GM04503 (cell line): Measurements from ENCODE around the gene GAREM1.
"Not testable (repeated sequence)": the region's sequence is repeated elsewhere in the genome, so short reads cannot be mapped to it uniquely, and the experiment has no call there.

Source experiments
- DNase-seq: peaks from one replicate; pipeline ENCODE4 v3.0.0-alpha.2; 2012; ENCODE audit warnings: low read depth

The GAREM1 gene

DNA sequence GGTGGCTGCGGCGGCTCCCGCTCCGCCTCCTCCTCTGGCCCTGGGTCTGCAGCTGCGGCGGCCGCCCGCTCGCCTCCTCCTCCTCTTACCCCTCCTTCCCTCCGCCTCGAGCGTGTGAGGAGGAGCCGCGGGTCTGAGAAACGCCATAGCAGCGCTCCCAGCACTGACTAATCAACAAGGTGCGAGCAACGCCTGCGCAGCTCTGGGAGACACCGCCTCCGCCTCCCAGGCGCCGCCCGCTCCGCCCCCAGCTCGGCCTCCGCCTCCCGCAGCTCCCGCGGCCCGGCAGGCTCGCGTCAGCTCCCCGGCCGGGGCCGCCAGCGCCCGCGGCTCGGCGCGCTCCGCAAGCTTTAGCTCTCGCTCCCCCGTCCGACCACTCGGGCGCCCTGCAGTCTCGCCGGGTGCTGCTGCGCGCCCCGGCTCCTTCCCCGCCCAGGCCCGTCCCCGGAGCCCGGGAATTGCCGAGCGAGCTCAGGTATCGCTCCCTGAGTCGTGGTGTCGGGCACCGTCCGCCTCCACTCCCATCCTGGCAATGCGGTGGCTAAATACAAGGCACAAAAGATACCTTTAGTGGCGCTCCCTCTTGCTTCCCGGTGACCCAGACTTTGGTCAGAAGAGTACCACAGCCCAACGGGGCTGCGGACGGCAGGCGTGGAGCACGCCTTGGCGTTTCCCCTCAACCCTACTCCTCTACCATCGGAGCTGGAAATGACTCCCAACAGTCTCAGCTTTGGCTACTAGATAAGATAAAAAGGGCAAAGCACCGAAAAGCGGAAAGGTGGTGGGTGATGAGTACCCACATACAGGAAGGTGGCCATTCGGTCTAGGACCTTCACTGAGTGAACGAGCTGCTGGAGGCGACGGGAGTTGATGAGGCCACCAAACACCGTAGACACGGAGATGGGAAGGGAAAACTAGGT lies at the start of gene GAREM1:
Gene GAREM1, minus strand, starts transcription at position 169 of the 920 bp plus-strand sequence. CDS start 454 bp downstream, outside the sequence.
- DNase-seq: peak; percentile 72

DNA sequence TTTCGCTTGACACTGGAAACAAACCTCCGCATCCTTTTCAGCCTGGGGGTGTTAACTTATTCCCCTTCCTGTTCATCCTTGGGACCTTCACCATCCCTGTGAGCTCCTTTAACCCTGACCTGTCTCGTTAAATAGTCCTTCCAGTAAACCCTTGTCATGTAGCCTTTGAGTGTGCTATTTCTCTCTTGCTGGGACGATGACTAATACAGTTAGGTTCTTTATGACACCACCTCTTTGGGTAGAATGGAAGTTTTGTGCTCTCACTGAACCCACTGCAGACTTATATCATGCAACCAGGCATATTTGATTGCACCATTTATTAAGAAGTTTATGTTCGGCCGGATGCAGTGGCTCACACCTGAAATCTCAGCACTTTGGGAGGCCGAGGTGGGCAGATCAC lies 40.5 kb upstream of the GAREM1 start:
- no peak for DNase-seq

DNA sequence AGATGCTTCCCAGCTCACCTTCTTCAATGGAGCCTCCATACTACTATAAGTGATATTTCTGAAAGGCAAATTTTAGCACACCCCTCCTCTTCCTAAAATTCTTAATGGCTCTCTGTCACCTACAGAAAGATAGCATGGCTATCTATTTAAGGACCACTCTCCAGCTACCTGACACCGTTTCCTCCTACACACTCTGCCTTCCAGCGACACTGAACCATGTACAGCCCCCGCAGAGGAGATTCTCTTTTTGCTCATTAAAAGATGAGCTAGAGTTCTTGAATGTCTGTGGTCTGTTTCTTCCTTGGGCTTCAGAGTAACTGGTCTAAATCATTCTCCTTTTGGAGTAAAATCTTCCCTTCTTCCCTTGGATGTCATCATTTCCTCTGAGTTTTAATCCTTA lies 38.4 kb upstream of the GAREM1 start:
- no peak for DNase-seq

DNA sequence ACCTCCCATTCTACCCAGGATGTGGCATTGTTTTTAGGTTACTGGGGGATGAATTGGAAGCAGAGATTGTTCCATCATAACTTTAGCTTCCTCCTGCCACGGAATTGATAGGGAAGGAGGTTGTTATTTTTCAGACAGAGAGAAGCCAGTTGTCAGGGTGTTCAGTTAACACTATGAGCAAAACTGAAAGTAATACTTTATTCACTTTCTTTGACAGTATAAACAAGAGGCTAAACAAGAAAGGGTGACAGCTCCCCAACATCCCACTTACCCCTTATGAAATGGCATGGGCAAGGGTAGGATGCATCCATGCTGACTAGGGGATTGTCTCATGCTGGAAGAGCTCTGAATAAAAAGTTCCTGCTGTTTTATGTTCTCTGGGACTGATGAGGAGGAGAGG lies 36.4 kb upstream of the GAREM1 start:
- DNase-seq: no peak

DNA sequence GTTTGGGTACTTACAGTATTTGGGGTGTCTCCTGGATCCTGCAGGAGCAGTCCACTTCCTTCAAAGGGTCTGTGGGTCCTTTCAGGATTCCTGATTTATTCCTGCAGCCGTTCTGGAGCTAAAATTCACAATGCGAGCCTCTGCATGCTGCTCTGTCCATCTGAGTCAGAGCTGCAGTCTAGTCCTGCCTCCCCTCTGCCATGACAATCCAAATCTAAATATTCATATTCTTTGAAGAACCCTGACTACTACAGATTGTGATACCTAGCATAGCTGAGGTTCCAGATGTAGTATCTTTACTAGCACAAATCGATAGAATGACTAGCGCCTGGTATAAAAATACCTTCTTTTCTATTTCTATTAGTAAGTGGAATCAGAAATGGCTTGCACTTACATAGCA lies 31.3 kb upstream of the GAREM1 start:
- no peak for DNase-seq

DNA sequence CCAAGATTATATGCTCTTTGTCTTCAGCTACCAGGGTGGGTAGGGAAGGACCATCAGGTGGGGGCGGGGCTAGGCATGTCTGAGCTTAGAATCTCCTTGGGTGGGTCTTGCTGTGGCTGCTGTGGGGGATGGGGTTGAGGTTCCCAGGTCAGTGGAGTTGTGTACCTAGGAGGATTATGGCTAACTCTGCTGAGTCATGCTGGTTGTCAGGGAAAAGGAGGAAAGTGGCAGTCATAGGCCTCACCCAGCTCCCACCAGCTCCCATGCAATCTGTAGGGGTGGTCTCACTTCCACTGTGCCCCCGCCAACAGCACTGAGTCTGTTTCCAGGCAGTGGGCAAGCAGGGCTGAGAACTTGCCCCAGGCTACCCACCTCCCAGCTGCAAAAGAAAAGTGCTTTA lies 30.6 kb upstream of the GAREM1 start:
- not testable (repeated sequence) for DNase-seq

DNA sequence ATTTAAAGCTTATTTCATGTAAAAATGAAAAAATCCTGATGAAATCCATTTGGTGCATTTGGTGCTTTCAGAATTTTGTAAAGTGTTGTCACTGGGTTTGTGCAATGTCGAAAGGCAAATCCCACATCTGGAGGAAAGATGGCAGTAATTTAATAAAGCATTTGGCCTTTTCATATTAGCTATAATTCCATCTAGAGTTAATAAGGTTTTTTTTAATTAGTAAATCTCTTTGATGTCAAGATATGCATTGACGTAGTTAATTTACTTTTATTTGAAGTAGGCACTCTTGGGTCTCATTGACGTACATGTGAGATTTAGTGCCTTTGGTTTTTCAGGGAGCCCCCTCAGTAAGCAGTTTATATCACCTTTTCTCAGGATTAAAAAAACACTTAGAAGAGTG lies 12.3 kb upstream of the GAREM1 start:
- DNase-seq: no peak

DNA sequence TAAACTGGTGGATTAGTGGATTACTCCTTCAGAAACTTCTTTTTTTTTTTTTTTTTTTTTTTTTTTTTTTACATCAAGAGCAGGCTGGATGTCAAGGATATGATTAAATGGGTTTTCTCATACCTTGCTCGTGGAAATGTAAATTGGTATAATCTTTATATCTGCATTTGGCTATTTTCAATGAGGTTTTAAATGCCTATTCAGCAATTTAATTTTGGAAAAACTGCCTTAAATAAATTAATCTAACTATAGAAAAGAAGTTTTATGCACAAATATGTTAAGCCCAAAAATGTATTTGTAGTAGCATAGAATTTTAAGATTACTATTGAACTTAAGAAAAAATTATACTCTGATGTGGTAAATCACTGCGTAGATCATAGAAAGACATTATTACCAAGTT lies 11.4 kb upstream of the GAREM1 start:
- DNase-seq: no peak

DNA sequence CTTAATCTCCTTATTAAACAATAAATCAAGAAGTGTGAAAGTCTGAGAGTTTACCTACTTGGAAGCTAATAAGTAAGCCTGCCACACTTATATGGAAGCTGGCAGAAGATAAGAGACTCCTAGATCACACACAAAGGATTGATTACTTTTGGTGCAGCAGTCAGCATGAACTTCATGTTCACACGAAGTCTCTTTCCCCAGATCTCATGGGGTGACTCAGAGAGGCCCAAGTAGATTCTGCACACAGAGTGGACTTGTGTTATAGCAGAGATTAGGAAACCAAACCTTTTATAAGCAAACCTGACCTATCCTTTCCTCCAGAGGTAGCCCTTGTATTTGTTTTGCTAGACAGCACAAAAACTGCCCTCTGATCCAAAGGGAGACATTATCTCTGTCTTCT lies 9.9 kb upstream of the GAREM1 start:
- DNase-seq: no peak

- no peak for DNase-seq
Observed at GRCh38 chr18:32478807-32479206, 8.1 kb upstream of the GAREM1 start.

- no peak for DNase-seq
Observed at GRCh38 chr18:32478317-32478716, 7.6 kb upstream of the GAREM1 start.

GRCh38 chr18:32476106-32476505 lies 5.4 kb upstream of the GAREM1 start:
- no peak for DNase-seq

DNA sequence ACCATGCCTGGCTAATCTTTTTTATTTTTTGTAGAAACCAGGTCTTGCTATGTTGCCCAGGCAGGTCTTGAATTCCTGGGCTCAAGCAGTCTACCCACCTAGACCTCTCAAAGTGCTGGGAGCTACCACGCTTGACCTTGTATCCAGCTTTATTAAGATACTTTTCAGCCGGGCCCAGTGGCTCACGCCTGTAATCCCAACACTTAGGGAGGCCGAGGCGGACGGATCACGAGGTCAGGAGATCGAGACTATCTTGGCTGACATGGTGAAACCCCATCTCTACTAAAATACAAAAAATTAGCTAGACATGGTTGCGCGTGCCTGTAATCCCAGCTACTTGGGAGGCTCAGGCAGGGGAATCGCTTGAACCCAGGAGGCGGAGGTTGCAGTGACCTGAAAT lies 4.4 kb upstream of the GAREM1 start:
- not testable (repeated sequence) for DNase-seq

DNA sequence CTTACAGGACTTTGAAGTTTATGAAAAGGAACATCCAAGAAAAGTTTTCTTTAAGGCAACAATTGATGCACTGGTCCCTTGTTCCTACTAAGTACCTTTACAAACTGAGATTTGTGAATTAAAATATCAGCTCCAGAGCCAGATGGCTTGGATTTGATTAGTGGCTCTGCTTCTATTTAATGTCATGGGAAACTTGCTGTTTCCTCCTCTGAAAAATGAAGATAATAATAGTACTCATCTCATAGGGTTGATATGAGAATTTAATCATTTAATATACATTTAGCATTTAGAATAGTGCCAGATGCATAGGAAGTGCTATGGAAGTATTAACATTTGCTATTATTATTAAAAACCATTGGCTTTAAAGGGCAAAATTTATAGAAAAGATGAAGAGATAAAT lies 2.6 kb upstream of the GAREM1 start:
- no peak for DNase-seq

GRCh38 chr18:32472841-32473240 lies 2.2 kb upstream of the GAREM1 start:
- DNase-seq: no peak

- DNase-seq: no peak
Observed at GRCh38 chr18:32470460-32470713, 295 bp downstream of the GAREM1 start.

DNA sequence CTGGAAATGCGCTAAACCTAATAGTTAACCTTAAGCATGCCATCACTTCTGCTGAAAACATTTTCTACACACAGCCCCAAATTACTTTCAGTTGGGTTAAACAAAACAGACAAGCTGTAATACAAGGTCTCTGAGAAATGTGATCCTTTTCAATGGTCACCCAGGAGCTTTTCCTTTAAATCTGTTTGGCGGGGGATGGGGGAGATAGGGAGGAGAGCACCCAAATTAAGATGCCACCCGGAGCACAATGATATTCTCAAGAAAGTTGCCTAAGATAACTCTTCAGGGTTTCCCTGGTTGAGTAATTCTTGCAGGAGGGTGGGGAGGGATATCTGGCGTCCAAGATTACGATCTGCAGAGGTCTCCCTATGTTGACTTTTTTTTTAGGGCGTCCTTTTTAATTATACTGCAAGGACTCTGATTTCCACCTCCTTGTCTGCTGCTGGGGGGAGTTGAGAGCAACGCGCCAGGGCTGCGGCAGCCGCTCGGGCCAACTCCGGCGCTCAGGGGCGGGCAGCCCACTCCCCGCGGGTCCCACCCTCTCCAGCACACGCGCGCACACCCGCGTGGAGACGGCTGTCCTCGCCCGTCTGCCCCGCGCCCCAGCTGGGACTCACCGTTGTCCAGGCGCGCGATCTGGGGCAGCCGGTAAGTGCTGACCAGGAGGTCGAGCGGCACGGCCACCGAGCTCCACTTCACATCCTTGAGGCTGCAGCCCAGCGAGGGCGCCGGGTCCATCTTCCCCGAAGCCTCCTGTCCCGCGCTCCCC lies 807 bp downstream of the GAREM1 start:
- no peak for DNase-seq

GRCh38 chr18:32469190-32469651 lies 1.5 kb downstream of the GAREM1 start:
- no peak for DNase-seq

DNA sequence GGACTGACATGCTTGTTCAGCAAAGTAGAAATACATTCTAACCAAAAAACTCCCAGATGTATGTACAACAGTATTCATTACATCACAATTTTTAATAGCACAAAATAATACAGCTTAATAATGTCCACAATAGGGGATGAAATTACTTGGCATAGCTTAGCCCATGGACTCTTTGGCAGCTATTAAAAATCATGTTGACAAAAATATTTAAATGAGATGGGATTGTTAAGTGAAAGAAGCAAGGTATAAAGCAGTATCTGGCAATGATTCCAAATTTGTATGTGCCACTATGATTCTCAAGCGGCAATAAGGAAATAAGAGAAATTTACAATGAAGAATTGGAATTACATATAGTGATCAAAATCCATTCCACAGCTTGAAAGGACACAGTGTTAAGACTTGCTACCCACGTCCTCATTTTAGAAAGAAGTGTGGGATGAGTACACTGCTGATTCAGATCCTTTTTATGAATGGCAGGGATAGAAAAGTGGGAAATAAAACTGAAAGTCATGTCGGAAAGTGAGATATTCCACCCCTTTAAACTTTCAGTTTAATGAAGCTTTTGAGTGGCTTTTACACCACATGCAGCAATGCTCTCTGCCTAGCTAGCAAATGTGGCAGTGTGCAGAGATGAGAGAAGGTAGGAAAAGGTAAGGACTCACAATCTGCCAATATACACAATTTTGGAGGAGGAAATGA lies 2.4 kb downstream of the GAREM1 start:
- DNase-seq: no peak

GRCh38 chr18:32461709-32462272 lies 8.9 kb downstream of the GAREM1 start:
- no peak for DNase-seq

GRCh38 chr18:32460171-32460731 lies 10.4 kb downstream of the GAREM1 start:
- no peak for DNase-seq
